Putamen (tissue), 1 donor: ENCODE results near the gene MRPS34.

Experiments used
- DNase-seq: peaks from one replicate; pipeline ENCODE4 v3.0.0-alpha.2; 2016; ENCODE audit warnings: low spot score

The MRPS34 gene

DNA sequence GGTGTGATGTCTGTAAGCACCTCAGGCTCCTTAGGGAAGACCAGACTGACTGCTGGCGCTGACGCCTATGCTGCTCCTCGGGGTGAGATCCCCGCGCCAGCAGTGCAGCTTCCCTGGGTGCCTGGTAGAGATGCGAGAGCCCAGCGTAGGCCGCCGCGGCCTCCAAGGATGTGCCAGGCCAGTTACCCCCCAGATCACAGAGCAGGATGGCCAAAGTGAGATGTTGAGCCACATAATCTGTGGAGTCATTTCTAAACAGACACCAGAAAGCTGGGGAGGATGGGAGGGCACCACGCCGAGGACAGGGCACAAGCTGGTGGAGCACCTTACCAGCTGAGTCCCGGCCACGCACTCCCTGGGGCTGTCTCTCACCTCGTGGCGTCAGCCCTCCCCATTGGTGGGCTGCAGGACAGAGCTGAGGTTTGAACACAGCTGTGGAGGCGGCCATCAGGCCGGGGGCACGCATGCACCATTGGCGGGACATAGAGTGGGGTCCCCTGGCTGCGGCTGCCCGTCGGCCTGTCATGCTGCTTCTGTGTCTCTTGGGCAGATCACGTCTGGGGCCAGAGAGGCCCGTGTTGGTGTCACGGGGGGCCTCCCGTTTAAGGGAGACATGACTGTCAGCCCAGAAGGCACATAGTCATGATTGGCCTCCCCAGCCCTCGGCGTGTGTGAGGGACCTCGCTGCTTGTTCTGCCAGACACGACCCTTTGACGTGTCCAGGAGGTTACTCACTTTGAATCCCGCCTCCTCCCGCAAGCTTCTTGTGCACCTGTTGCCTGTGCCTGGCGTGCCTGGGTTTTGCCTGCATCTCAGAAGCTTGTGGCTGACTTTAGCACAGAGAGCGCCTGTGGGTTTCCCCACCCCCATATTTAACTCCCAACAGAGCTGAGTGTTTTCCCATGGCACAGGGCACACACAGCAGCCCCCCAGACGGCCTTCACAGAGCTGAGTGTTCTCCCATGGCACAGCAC is 45.0 kb downstream of the MRPS34 start:
- no peak for DNase-seq

DNA sequence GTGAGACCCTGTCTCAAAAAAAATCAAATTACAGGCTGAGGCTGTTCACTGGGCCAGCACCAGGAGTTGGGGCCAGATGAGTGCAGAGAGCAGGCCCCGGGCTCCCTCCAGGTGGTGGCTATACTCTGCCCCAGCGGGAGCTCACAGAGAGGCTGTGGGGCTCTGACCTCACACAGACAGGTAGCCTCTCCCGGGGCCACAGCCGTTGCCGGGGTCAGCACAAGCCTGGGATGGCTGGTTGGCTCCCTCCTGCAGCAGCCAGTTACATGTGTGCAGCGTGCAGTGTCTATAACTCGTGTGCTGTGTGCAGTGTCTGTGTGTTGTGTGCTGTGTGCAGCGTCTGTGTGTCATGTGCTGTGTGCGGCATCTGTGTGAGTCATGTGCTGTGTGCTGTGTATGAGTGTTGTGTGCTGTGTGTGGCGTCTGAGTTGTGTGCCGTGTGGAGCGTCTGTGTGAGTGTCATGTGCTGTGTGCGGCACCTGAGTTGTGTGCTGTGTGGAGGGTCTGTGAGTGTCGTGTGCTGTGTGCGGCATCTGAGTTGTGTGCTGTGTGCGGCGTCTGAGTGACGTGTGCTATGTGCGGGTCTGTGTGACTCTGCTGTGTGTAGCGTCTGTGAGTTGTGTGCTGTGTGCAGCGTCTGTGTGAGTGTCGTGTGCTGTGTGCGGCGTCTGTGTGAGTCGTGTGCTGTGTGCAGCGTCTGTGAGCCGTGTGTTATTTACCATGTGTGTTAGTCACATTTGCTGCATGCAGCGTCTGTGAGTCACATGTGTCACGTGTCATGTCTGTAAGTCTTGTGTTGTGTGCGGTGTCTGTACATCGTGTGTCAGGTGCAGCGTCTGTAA is 46.1 kb downstream of the MRPS34 start:
- DNase-seq: no peak

DNA sequence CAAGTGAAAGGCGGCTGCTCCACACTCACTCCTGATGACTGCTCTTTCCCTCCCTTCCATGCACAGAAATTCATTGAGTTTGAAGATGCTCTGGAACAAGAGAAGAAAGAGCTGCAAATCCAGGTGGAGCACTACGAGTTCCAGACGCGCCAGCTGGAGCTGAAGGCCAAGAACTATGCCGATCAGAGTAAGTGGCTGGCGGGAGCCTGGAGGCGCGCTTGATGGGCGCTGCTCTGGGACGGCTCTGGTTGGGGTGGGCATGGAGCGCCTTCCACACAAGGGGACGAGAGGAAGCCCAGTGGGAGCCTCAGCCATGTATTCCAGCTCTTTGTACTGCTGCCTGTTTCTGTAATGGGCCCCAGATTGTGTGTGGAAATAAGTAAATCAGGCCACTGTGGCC is 48.4 kb downstream of the MRPS34 start:
- DNase-seq: no peak

DNA sequence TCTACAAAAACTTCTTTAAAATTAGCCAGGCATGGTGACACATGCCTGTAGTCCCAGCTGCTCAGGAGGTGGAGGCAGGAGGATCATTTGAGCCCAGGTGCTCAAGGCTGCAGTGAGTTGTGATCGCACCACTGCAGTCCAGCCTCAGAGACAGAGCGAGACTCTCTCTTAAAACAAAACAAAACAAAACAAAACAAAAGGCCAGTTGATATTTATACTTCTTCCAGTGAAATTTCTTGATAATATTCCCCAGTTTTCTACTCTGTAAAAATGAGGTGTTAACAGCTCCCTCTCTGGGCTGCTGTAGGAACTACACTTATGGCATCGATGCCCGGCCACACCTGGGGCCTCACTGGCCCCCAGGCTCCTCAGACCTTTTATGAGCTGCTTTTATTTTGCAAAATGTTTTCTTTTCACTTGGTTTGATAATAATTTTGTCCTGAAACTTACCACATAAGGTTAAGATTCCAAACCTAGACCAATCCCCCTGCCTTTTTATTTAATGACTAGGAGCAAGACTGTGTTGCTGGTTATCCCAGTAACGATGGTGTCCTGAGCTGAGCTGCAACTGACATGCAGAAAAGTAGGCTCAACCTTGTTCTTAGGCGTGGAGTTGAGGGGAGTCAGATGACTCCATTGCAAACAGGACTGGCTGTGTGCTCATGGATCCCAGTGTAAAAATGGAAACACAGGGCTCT is 49.3 kb downstream of the MRPS34 start:
- DNase-seq: no peak
